H1 (cell line): ENCODE data around the gene MVK. TPM values are rescaled to one million over a fixed set of nuclear protein-coding genes. Genes with fewer than 3 reads are reported as not detected.

Experiments used
- CTCF ChIA-PET: fragments of 300-600 bp; sonication (Branson Sonifier 250); formaldehyde crosslinking; loops from one replicate; lab custom pipeline; 2021; ENCODE audit not compliant: partially characterized antibody; lab: Charles Lee
- POLR2A ChIA-PET: fragments of 300-600 bp; sonication (Branson Sonifier 250); formaldehyde crosslinking; loops from one replicate; lab custom pipeline; 2021; ENCODE audit warnings: inconsistent platforms; ENCODE audit not compliant: partially characterized antibody; lab: Charles Lee
- DNase-seq, 2 experiments: peaks; one replicate each; pipeline versions ENCODE4 v3.0.0 to v3.0.0-alpha.2; 2010 to 2022; ENCODE audit warnings: low spot score in 2 of 2, low read depth in 1 of 2, mixed read lengths in 1 of 2
- FAIRE-seq: peaks from 2 replicates; lab custom pipeline; 2011; peaks lifted over from hg19 to GRCh38; lab: Jason Lieb, UNC
- H2AFZ ChIP-seq: 2 replicates; pipeline ENCODE4 v1.8.1; 2012; ENCODE audit warnings: low read length, inconsistent platforms
- H2AK5ac ChIP-seq: 2 replicates; pipeline ENCODE4 v1.6.1; 2013; ENCODE audit warnings: low read depth, low read length
- H2BK120ac ChIP-seq: replicated peaks from 2 replicates; pipeline ENCODE3; 2013; ENCODE audit warnings: low read depth, low read length, inconsistent platforms
- H2BK12ac ChIP-seq: 2 replicates; pipeline ENCODE4 v1.6.1; 2013; ENCODE audit warnings: low read depth, low read length
- H2BK15ac ChIP-seq: 2 replicates; pipeline ENCODE4 v1.6.1; 2013; ENCODE audit warnings: low read length
- H2BK20ac ChIP-seq: 2 replicates; pipeline ENCODE4 v1.6.1; 2013; ENCODE audit warnings: low read length
- H2BK5ac ChIP-seq: 2 replicates; pipeline ENCODE4 v1.6.1; 2013; ENCODE audit warnings: low read depth, low read length
- H3K14ac ChIP-seq: 2 replicates; pipeline ENCODE4 v1.6.1; 2013; ENCODE audit warnings: inconsistent platforms; ENCODE audit not compliant: insufficient read length
- H3K18ac ChIP-seq: 2 replicates; pipeline ENCODE4 v1.6.1; 2013; ENCODE audit warnings: low read length; ENCODE audit errors: extremely low read depth
- H3K23ac ChIP-seq: 2 replicates; pipeline ENCODE4 v1.6.1; 2013; ENCODE audit warnings: inconsistent platforms; ENCODE audit not compliant: insufficient read length
- H3K23me2 ChIP-seq: 2 replicates; pipeline ENCODE4 v1.6.1; 2013; ENCODE audit warnings: low read depth, low read length
- H3K27ac ChIP-seq: 2 replicates; pipeline ENCODE4 v1.6.1; 2011; ENCODE audit warnings: low read depth, low read length, inconsistent platforms
- H3K27me3 ChIP-seq, 4 experiments: replicated peaks in 1 of 4; 1 replicate in 1 of 4; 2 replicates in 3 of 4; pipeline versions ENCODE4 v1.6.1 to v1.8.1; 2011 to 2013; ENCODE audit warnings: low read length in 3 of 4, mild to moderate bottlenecking in 3 of 4, inconsistent platforms in 2 of 4, mixed read lengths in 2 of 4, moderate library complexity in 1 of 4; ENCODE audit not compliant: control insufficient read depth in 3 of 4, insufficient read depth in 3 of 4; ENCODE audit errors: extremely low read depth in 1 of 4
- H3K36me3 ChIP-seq, 4 experiments: 2 replicates each; pipeline versions ENCODE4 v1.6.1 to v1.8.1; 2011 to 2013; ENCODE audit warnings: mild to moderate bottlenecking in 4 of 4, low read length in 3 of 4, moderate library complexity in 2 of 4, control low read depth in 1 of 4, inconsistent platforms in 1 of 4; ENCODE audit not compliant: insufficient read depth in 4 of 4, control insufficient read depth in 2 of 4
- H3K4ac ChIP-seq: replicated peaks from 2 replicates; pipeline ENCODE3; 2013; ENCODE audit warnings: low read length, low read depth, mixed read lengths, inconsistent platforms; ENCODE audit not compliant: insufficient read length
- H3K4me1 ChIP-seq, 4 experiments: replicated peaks in 1 of 4; 1 replicate in 1 of 4; 2 replicates in 3 of 4; pipeline versions ENCODE4 v1.6.1 to v1.8.1; 2011 to 2013; ENCODE audit warnings: low read length in 3 of 4, inconsistent platforms in 2 of 4, mixed read lengths in 1 of 4; ENCODE audit not compliant: insufficient read depth in 4 of 4, control insufficient read depth in 3 of 4
- H3K4me2 ChIP-seq, 2 experiments: 2 replicates each; pipeline versions ENCODE4 v1.6.1 to v1.8.1; 2011 to 2013; ENCODE audit warnings: low read depth in 2 of 2, low read length in 2 of 2, control low read depth in 1 of 2, inconsistent platforms in 1 of 2, mild to moderate bottlenecking in 1 of 2; ENCODE audit not compliant: insufficient read depth in 1 of 2
- H3K4me3 ChIP-seq, 4 experiments: fragments of 200-600, 300-600 bp in 1 of 4; sonication (generic), shearing (Covaris generic), sonication (Bioruptor Twin) in 1 of 4; 2 replicates each; pipeline versions ENCODE4 v1.5.1 to v1.8.1; 2011 to 2016; ENCODE audit warnings: low read length in 4 of 4, low read depth in 3 of 4, control low read depth in 2 of 4, inconsistent platforms in 2 of 4, mild to moderate bottlenecking in 2 of 4, mixed read lengths in 1 of 4, moderate library complexity in 1 of 4; ENCODE audit not compliant: insufficient read depth in 2 of 4; ENCODE audit errors: extremely low read depth in 1 of 4
- H3K56ac ChIP-seq: replicated peaks from 2 replicates; pipeline ENCODE3; 2013; ENCODE audit warnings: low read depth, mild to moderate bottlenecking, mixed read lengths, low read length, inconsistent platforms; ENCODE audit not compliant: insufficient read length
- H3K79me1 ChIP-seq: 2 replicates; pipeline ENCODE4 v1.6.1; 2013; ENCODE audit warnings: low read depth, low read length, control low read depth
- H3K79me2 ChIP-seq, 2 experiments: 2 replicates each; pipeline versions ENCODE4 v1.6.1 to v1.8.1; 2012 to 2013; ENCODE audit warnings: low read length in 2 of 2, mild to moderate bottlenecking in 2 of 2, inconsistent platforms in 1 of 2; ENCODE audit not compliant: insufficient read depth in 2 of 2, control insufficient read depth in 1 of 2
- H3K9ac ChIP-seq, 4 experiments: replicated peaks in 1 of 4; 1 replicate in 1 of 4; 2 replicates in 3 of 4; pipeline versions ENCODE4 v1.6.1 to v1.8.1; 2011 to 2013; ENCODE audit warnings: low read depth in 3 of 4, low read length in 3 of 4, control low read depth in 2 of 4, mild to moderate bottlenecking in 2 of 4, moderate library complexity in 2 of 4, inconsistent platforms in 1 of 4; ENCODE audit errors: extremely low read depth in 1 of 4
- H3K9me3 ChIP-seq, 2 experiments: 2 replicates each; pipeline versions ENCODE4 v1.6.1 to v1.8.1; 2012 to 2013; ENCODE audit warnings: mild to moderate bottlenecking in 2 of 2, moderate library complexity in 2 of 2, control low read depth in 1 of 2, inconsistent platforms in 1 of 2, low read depth in 1 of 2, low read length in 1 of 2, mixed read lengths in 1 of 2; ENCODE audit not compliant: insufficient read depth in 2 of 2
- H4K20me1 ChIP-seq, 2 experiments: replicated peaks in 1 of 2; 2 replicates each; pipeline versions ENCODE3 to v1.8.1; 2011 to 2013; ENCODE audit warnings: inconsistent platforms in 2 of 2, low read length in 2 of 2, mild to moderate bottlenecking in 1 of 2; ENCODE audit not compliant: insufficient read depth in 2 of 2, control insufficient read depth in 1 of 2
- H4K5ac ChIP-seq: 2 replicates; pipeline ENCODE4 v1.6.1; 2013; ENCODE audit warnings: low read length, low read depth, mixed read lengths, inconsistent platforms; ENCODE audit not compliant: insufficient read length
- H4K8ac ChIP-seq: 2 replicates; pipeline ENCODE4 v1.8.0; 2013; ENCODE audit warnings: mild to moderate bottlenecking, moderate library complexity, low read length, inconsistent platforms; ENCODE audit not compliant: insufficient read depth; ENCODE audit errors: extremely low read depth
- H4K91ac ChIP-seq: replicated peaks from 2 replicates; pipeline ENCODE3; 2013; ENCODE audit warnings: low read length, mixed read lengths, inconsistent platforms; ENCODE audit not compliant: insufficient read length
- ATF2 ChIP-seq: IDR thresholded peaks from 2 replicates; pipeline ENCODE4 v1.6.1; 2012; ENCODE audit warnings: low read length, inconsistent platforms
- CHD1 ChIP-seq: IDR thresholded peaks from 2 replicates; pipeline ENCODE4 v1.6.1; 2012; ENCODE audit warnings: low read depth, low read length, improper control_type of control experiment
- SIN3A ChIP-seq, 2 experiments: IDR thresholded peaks in 1 of 2; conservative IDR thresholded peaks in 1 of 2; 2 replicates each; pipeline ENCODE4 v1.6.1; 2011 to 2012; ENCODE audit warnings: low read length in 2 of 2, improper control_type of control experiment in 1 of 2, low read depth in 1 of 2, mild to moderate bottlenecking in 1 of 2
- USF2 ChIP-seq: IDR thresholded peaks from 2 replicates; pipeline ENCODE4 v1.6.1; 2011; ENCODE audit warnings: low read length, improper control_type of control experiment
- WGBS, 2 experiments: shearing (Covaris generic) in 1 of 2; methylation state at CpG; one replicate each; pipeline versions ENCODE4 v1.1.6 to v1.1.7; 2013 to 2015; ENCODE audit warnings: low lambda C conversion rate in 2 of 2, mixed read lengths in 2 of 2, inconsistent platforms in 1 of 2, low coverage in 1 of 2, missing lambda C conversion rate in 1 of 2; ENCODE audit not compliant: insufficient replicate concordance in 2 of 2, insufficient coverage in 1 of 2, insufficient read length in 1 of 2; ENCODE audit errors: extremely low coverage in 1 of 2, missing lambda C conversion rate in 1 of 2; 5-methylcytosine and 5-hydroxymethylcytosine counted together
- polyA plus RNA-seq, 7 experiments: library from polyadenylated mRNA; depleted of rRNA in 3 of 7; stranded (reverse) in 5 of 7; unstranded in 2 of 7; fragments of >200 nt in 5 of 7; fragments of 200-250 nt in 2 of 7; gene quantifications; 1 replicate in 5 of 7; 2 replicates in 1 of 7; 4 replicates in 1 of 7; pipeline versions ENCODE4 v1.2.1 to v1.2.3, GENCODE V29; 2011 to 2013; ENCODE audit warnings: missing spikeins in 2 of 7, mixed read lengths in 2 of 7
- total RNA-seq: library from RNA; stranded (reverse); fragmentation: NEBNext Ultra II Directional; extraction: Animal tissue kit (Norgen Biotek cat#: 25700); gene quantifications from 2 replicates; pipeline ENCODE4 v1.2.1, GENCODE V29; 2021

MVK gene
- total and polyA plus RNA-seq, 2 of the 8 experiments (the other 6 are each of a cell fraction or from before 2014, with no cell fraction given): 15.7 to 20.9 TPM

- Histone ChIP-seq H3K27me3 (no peaks in the 10 kb centered on the region), H4K8ac (no peak overlapping the region), H4K5ac (peak overlapping the region; percentile 21), H2AK5ac (no peak overlapping the region), H2BK20ac (no peak overlapping the region), H4K91ac (no peak overlapping the region), H3K23ac (no peak overlapping the region), H2BK5ac (no peak overlapping the region), H3K79me2 (peaks cover 0 to 6% of the 10 kb centered on the region in 2 experiments; a peak in 1 of 4 replicates), H3K4me2 (peak overlapping the region; percentile 94 to 97), H2BK15ac (no peak overlapping the region; the same call in 1 of the 2 replicates), H3K79me1 (no peaks in the 10 kb centered on the region), H3K27ac (no peak overlapping the region), H2BK12ac (no peak overlapping the region), H3K56ac (peak overlapping the region; percentile 63), H3K4ac (no peak overlapping the region), H3K9ac (peak overlapping the region; percentile 26 to 68 (median 52); a peak in 5 of 7 replicates), H3K36me3 (peaks cover 9 to 28% (median 16%) of the 10 kb centered on the region in 4 experiments; a peak in 7 of 8 replicates), H2BK120ac (peak overlapping the region; percentile 48), H3K4me3 (peak overlapping the region; percentile 80 to 87 (median 81)), H3K4me1 (peaks cover 2 to 4% (median 3%) of the 10 kb centered on the region in 4 experiments; a peak in 4 of 7 replicates), H4K20me1 (peaks cover 0 to 2% of the 10 kb centered on the region in 2 experiments), H3K14ac (no peak overlapping the region), H3K9me3 (no peaks in the 10 kb centered on the region), H3K18ac (no peak overlapping the region), H3K23me2 (peaks cover 5% of the 10 kb centered on the region; the same call in 1 of the 2 replicates), H2AFZ (peak overlapping the region; percentile 88)
- POLR2A ChIA-PET: interaction anchor here (0.9 to 3.0 kb wide), 5 partner anchors 11 to 112 kb away, joined by 3 to 13 read pairs (median 5); no protein-coding TSS in a partner anchor
- 7% methylated on average over 6 of the region's 13 CpGs; no CpG with 5 or more reads in 1 of the 2 experiments for WGBS, 2 experiments
- CTCF ChIA-PET: interaction anchor here (0.8 to 3.6 kb wide), 11 partner anchors 9 to 271 kb away, joined by 3 to 18 read pairs (median 4); no protein-coding TSS in a partner anchor
- no peak for FAIRE-seq
- DNase-seq: no peak
- TF ChIP-seq USF2: no peak
- TF ChIP-seq CHD1: no peak
- peak; percentile 87 to 94; a peak in 3 of 4 replicates for TF ChIP-seq SIN3A (conservative IDR thresholded peaks at IDR 0.05 in 1 of 2, IDR thresholded peaks at IDR 0.05 in 1 of 2; ENCODE audit: low read depth in 1 of 2, low read length in 2 of 2)
- TF ChIP-seq ATF2: no peak
These were observed 285 bp downstream of the MVK start for GRCh38 chr12:109573914-109574244.
